Smooth muscle cell (in vitro differentiated cells): Measurements from ENCODE around the gene GHRHR. TPM values are rescaled to one million over a fixed set of nuclear protein-coding genes. Genes with fewer than 3 reads are reported as not detected.

ENCODE experiments used
- DNase-seq: peaks from one replicate; lab custom pipeline; 2025; ENCODE audit not compliant: unreplicated experiment; lab: John Stamatoyannopoulos, UW
- H2AFZ ChIP-seq: fragments of 200-600 bp; sonication (generic); 2 replicates; pipeline ENCODE4 v1.6.0; 2016; ENCODE audit warnings: antibody characterized with exemption, low read depth, mild to moderate bottlenecking
- H3F3A ChIP-seq: fragments of 200-600 bp; sonication (generic); 2 replicates; pipeline ENCODE4 v1.6.0; 2017; ENCODE audit warnings: antibody characterized with exemption, low read depth
- H3K27ac ChIP-seq: fragments of 200-600 bp; sonication (generic); 2 replicates; pipeline ENCODE4 v1.5.1; 2016; ENCODE audit warnings: low read depth, mild to moderate bottlenecking
- H3K27me3 ChIP-seq: fragments of 200-600 bp; sonication (generic); 2 replicates; pipeline ENCODE4 v1.6.1; 2016; ENCODE audit warnings: low read depth, mild to moderate bottlenecking
- H3K36me3 ChIP-seq: fragments of 200-600 bp; sonication (generic); 2 replicates; pipeline ENCODE4 v1.5.1; 2016; ENCODE audit warnings: low read depth
- H3K4me1 ChIP-seq: fragments of 200-600 bp; sonication (generic); 2 replicates; pipeline ENCODE4 v1.5.1; 2016; ENCODE audit warnings: low read depth
- H3K4me2 ChIP-seq: fragments of 200-600 bp; sonication (generic); 2 replicates; pipeline ENCODE4 v1.6.0; 2016; ENCODE audit warnings: mild to moderate bottlenecking
- H3K4me3 ChIP-seq: fragments of 200-600 bp; sonication (generic); 2 replicates; pipeline ENCODE4 v1.5.1; 2016; ENCODE audit warnings: mild to moderate bottlenecking
- H3K79me2 ChIP-seq: fragments of 200-600 bp; sonication (generic); 2 replicates; pipeline ENCODE4 v1.6.0; 2016; ENCODE audit warnings: low read depth, mild to moderate bottlenecking
- H3K9ac ChIP-seq: fragments of 200-600 bp; sonication (generic); 2 replicates; pipeline ENCODE4 v1.6.0; 2016; ENCODE audit warnings: low read depth
- H3K9me3 ChIP-seq: fragments of 200-600 bp; sonication (generic); replicated peaks from 2 replicates; pipeline ENCODE4 v1.5.1; 2016; ENCODE audit warnings: low read depth
- H4K20me1 ChIP-seq: fragments of 200-600 bp; sonication (generic); 2 replicates; pipeline ENCODE4 v1.6.0; 2016; ENCODE audit warnings: low read depth
- WGBS: methylation state at CpG from one replicate; pipeline ENCODE4 v1.1.7; 2016; ENCODE audit warnings: low lambda C conversion rate; 5-methylcytosine and 5-hydroxymethylcytosine counted together
- polyA plus RNA-seq: library from polyadenylated mRNA; unstranded; fragments of >200 nt; fragmentation: Nextera tagmentation; extraction: Ambion mirVana; gene quantifications from 2 replicates; pipeline ENCODE4 v1.2.1, GENCODE V29; 2016
- total RNA-seq: library from RNA; depleted of rRNA; stranded (reverse); fragments of >200 nt; gene quantifications from 2 replicates; pipeline ENCODE4 v1.2.3, GENCODE V29; 2014
- TF ChIP-seq, protein P1 (sequence below): fragments of 200-600 bp; sonication (generic); IDR thresholded peaks from 2 replicates; pipeline ENCODE4 v1.5.1; 2017; ENCODE audit warnings: borderline replicate concordance, mild to moderate bottlenecking, antibody characterized with exemption; ENCODE audit not compliant: insufficient read depth, poor library complexity, severe bottlenecking

The GHRHR gene
- total and polyA plus RNA-seq, 2 experiments from 2014 or later, result not detected

DNA sequence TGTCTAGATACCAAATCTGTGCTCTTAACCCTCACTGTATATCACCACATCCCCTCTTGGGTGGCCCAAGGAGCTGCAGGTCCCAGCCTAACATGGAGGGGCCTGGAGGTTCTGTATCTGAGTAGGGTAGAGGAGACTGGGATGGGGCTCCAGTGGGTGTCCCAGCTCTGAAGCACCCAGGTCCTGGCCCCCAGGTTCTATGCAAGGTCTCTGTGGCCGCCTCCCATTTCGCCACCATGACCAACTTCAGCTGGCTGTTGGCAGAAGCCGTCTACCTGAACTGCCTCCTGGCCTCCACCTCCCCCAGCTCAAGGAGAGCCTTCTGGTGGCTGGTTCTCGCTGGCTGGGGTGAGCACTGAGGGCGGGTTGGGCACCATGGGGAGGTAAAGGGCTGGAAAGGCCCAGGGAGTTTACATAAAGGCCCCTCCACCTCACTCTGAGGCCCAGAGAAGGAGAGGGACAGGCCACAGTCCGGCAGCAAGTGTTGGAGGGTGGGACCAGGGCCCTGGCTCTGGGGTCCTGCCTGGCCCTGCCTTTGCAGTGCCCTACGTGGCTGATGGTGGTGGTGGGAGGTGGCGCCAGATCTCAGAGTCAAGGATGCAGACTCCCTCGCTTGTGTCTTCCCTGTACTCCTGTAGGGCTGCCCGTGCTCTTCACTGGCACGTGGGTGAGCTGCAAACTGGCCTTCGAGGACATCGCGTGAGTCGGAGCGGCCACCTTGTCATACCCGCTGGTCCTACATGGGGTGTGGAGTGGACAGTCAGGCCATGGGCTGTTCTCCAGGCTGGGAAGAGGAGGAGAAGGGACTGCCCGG, 10.2 kb downstream of the GHRHR start:
- Histone ChIP-seq H3K4me2 (no peak overlapping the region), H3K27me3 (peaks cover 31% of the 10 kb centered on the region), H3K9ac (peak overlapping the region; percentile 32), H3K27ac (no peak overlapping the region), H3K9me3 (no peaks in the 10 kb centered on the region), H3K79me2 (no peaks in the 10 kb centered on the region), H3K4me3 (no peak overlapping the region), H3K36me3 (no peaks in the 10 kb centered on the region), H2AFZ (peak overlapping the region; percentile 45), H4K20me1 (no peaks in the 10 kb centered on the region), H3F3A (no peaks in the 10 kb centered on the region), H3K4me1 (no peaks in the 10 kb centered on the region)
- DNase-seq, result no peak
- TF ChIP-seq, protein P1, sequence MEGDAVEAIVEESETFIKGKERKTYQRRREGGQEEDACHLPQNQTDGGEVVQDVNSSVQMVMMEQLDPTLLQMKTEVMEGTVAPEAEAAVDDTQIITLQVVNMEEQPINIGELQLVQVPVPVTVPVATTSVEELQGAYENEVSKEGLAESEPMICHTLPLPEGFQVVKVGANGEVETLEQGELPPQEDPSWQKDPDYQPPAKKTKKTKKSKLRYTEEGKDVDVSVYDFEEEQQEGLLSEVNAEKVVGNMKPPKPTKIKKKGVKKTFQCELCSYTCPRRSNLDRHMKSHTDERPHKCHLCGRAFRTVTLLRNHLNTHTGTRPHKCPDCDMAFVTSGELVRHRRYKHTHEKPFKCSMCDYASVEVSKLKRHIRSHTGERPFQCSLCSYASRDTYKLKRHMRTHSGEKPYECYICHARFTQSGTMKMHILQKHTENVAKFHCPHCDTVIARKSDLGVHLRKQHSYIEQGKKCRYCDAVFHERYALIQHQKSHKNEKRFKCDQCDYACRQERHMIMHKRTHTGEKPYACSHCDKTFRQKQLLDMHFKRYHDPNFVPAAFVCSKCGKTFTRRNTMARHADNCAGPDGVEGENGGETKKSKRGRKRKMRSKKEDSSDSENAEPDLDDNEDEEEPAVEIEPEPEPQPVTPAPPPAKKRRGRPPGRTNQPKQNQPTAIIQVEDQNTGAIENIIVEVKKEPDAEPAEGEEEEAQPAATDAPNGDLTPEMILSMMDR, result no peak
- WGBS, result 97% methylated on average over 18 of the region's 18 CpGs

DNA sequence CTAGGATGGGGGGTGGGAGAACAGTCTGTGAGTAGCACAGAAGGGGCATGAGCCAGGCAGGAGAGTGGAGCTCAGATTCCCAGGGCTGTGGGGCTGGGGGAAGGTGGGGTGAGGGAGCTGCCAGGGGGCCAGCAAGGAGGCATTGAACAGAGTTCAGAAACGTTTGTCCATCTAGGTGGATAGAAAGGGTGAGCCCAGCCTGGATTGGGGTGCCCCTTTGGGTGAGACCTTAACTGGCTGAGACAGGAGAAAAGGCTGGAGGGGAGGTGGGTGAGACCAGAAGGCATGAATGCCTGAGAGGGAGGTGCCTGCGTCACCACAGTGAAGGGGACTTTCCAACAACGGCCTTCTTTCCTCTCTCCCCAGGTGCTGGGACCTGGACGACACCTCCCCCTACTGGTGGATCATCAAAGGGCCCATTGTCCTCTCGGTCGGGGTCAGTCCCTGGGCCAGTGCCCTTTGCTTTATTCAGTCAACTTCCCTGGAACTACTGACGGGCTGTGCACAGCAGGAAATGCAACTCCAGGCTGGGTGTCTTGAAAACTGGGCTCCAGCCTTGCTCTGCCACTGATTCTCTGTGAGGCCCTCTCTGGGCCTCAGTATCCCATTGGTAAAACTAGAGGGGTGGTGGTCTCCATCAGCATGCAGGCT, 11.0 kb downstream of the GHRHR start:
- no peak overlapping the region for H3K27ac ChIP-seq
- no peaks in the 10 kb centered on the region for H3K4me1 ChIP-seq
- no peaks in the 10 kb centered on the region for H3K79me2 ChIP-seq
- peak overlapping the region; percentile 45 for H2AFZ ChIP-seq
- no peaks in the 10 kb centered on the region for H3F3A ChIP-seq
- peak overlapping the region; percentile 32 for H3K9ac ChIP-seq
- no peaks in the 10 kb centered on the region for H4K20me1 ChIP-seq
- TF ChIP-seq, protein P1, result peak; percentile 81
- WGBS, result 9% methylated on average over 6 of the region's 7 CpGs
- no peak overlapping the region for H3K4me2 ChIP-seq
- no peaks in the 10 kb centered on the region for H3K9me3 ChIP-seq
- peak; percentile 13 for DNase-seq
- H3K27me3 ChIP-seq, result peaks cover 33% of the 10 kb centered on the region
- no peaks in the 10 kb centered on the region for H3K36me3 ChIP-seq
- H3K4me3 ChIP-seq, result no peak overlapping the region

DNA sequence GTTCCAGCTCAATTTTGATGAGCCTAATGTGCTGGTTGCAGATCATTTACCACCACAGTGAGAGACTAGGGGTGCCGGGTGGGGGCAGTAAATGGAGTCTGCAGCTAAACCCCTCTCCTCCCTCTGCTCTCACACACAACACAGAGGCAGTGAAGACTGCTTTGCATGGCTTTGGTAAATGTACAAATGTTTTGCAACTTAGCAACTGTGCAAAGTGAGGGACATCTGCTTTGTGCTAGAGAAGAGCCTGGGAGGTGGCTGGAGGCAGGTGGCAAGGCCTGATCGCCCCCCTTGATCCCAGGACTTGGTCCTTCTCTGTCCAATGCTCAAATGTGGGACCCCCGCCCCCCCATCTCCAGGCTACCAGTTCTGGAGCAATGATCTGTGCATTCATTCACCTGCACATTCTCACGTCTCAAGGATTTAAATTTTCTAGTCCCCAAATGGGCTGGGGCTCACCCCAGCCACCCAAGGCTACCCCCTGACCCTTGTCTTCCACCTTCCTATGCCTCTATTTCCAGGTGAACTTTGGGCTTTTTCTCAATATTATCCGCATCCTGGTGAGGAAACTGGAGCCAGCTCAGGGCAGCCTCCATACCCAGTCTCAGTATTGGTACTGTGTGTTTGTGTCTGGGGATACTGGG, 11.6 kb downstream of the GHRHR start:
- Histone ChIP-seq H4K20me1 (no peaks in the 10 kb centered on the region), H3K27ac (no peak overlapping the region), H3K4me1 (no peaks in the 10 kb centered on the region), H3K36me3 (no peaks in the 10 kb centered on the region), H3K27me3 (peaks cover 30% of the 10 kb centered on the region), H3K9ac (no peak overlapping the region), H3K4me2 (no peak overlapping the region), H3K79me2 (no peaks in the 10 kb centered on the region), H2AFZ (no peak overlapping the region), H3K4me3 (no peak overlapping the region), H3F3A (no peaks in the 10 kb centered on the region), H3K9me3 (no peaks in the 10 kb centered on the region)
- TF ChIP-seq, protein P1, result no peak
- WGBS, result 92% methylated on average over 5 of the region's 5 CpGs
- no peak for DNase-seq
